Measurements from ENCODE around the gene ROBO3.

ROBO3 gene

GRCh38 chr11:124923296-124923695, 58.1 kb downstream of the ROBO3 start:
- no peak overlapping the region for H3K4me2 ChIP-seq (ENCODE audit: low read depth, low read length, poor library complexity, severe bottlenecking)
- no peaks in the 10 kb centered on the region for H3K36me3 ChIP-seq (ENCODE audit: low read length)
- H4K20me1 ChIP-seq (ENCODE audit: low read depth, low read length): no peaks in the 10 kb centered on the region
- H3K27me3 ChIP-seq (ENCODE audit: low read length): no peaks in the 10 kb centered on the region
- H3K79me2 ChIP-seq (ENCODE audit: insufficient read depth, low read length): no peaks in the 10 kb centered on the region
- no peak overlapping the region for H3K27ac ChIP-seq (ENCODE audit: low read depth, low read length)
- H3K4me3 ChIP-seq (ENCODE audit: insufficient read depth, low read length, poor library complexity, severe bottlenecking): no peak overlapping the region
- TF ChIP-seq EZH2phosphoT487 (conservative IDR thresholded peaks at IDR 0.05; ENCODE audit: low read length): no peak
- TF ChIP-seq CTCF (IDR thresholded peaks at IDR 0.05; ENCODE audit: insufficient read depth, low read length, poor library complexity, severe bottlenecking): no peak
- H2AFZ ChIP-seq (ENCODE audit: low read depth, low read length, severe bottlenecking): no peak overlapping the region
- H3F3A ChIP-seq (ENCODE audit: insufficient read depth): no peaks in the 10 kb centered on the region
- no peaks in the 10 kb centered on the region for H3K9me2 ChIP-seq (replicated peaks; ENCODE audit: insufficient read depth, low read length)
- H3K9me3 ChIP-seq (ENCODE audit: insufficient read depth, low read length): no peaks in the 10 kb centered on the region
- no peak overlapping the region for H3K9ac ChIP-seq (ENCODE audit: low read length)

- no peak overlapping the region for H3K9ac ChIP-seq (ENCODE audit: low read length)
- H3K4me3 ChIP-seq (ENCODE audit: insufficient read depth, low read length, poor library complexity, severe bottlenecking): no peak overlapping the region
- H3F3A ChIP-seq (ENCODE audit: insufficient read depth): no peaks in the 10 kb centered on the region
- H4K20me1 ChIP-seq (ENCODE audit: low read depth, low read length): no peaks in the 10 kb centered on the region
- H3K9me3 ChIP-seq (ENCODE audit: insufficient read depth, low read length): no peaks in the 10 kb centered on the region
- H3K79me2 ChIP-seq (ENCODE audit: insufficient read depth, low read length): no peaks in the 10 kb centered on the region
- no peak for TF ChIP-seq EZH2phosphoT487 (conservative IDR thresholded peaks at IDR 0.05; ENCODE audit: low read length)
- no peaks in the 10 kb centered on the region for H3K36me3 ChIP-seq (ENCODE audit: low read length)
- no peaks in the 10 kb centered on the region for H3K9me2 ChIP-seq (replicated peaks; ENCODE audit: insufficient read depth, low read length)
- H3K27me3 ChIP-seq (ENCODE audit: low read length): no peaks in the 10 kb centered on the region
- no peak overlapping the region for H2AFZ ChIP-seq (ENCODE audit: low read depth, low read length, severe bottlenecking)
- H3K4me2 ChIP-seq (ENCODE audit: low read depth, low read length, poor library complexity, severe bottlenecking): no peak overlapping the region
- no peak overlapping the region for H3K27ac ChIP-seq (ENCODE audit: low read depth, low read length)
Measured at GRCh38 chr11:124928942-124929665, 63.9 kb downstream of the ROBO3 start.

GRCh38 chr11:124930799-124931198, 65.6 kb downstream of the ROBO3 start:
- Histone ChIP-seq H3K27ac (ENCODE audit: low read depth, low read length) (no peak overlapping the region), H3K9me2 (replicated peaks; ENCODE audit: insufficient read depth, low read length) (no peaks in the 10 kb centered on the region), H3K27me3 (ENCODE audit: low read length) (no peaks in the 10 kb centered on the region), H3K4me3 (ENCODE audit: insufficient read depth, low read length, poor library complexity, severe bottlenecking) (no peak overlapping the region), H3K9me3 (ENCODE audit: insufficient read depth, low read length) (no peaks in the 10 kb centered on the region), H3K4me2 (ENCODE audit: low read depth, low read length, poor library complexity, severe bottlenecking) (no peak overlapping the region), H3K79me2 (ENCODE audit: insufficient read depth, low read length) (no peaks in the 10 kb centered on the region), H3F3A (ENCODE audit: insufficient read depth) (no peaks in the 10 kb centered on the region), H3K9ac (ENCODE audit: low read length) (no peak overlapping the region), H3K36me3 (ENCODE audit: low read length) (no peaks in the 10 kb centered on the region), H2AFZ (ENCODE audit: low read depth, low read length, severe bottlenecking) (no peak overlapping the region), H4K20me1 (ENCODE audit: low read depth, low read length) (no peaks in the 10 kb centered on the region)
- TF ChIP-seq EZH2phosphoT487 (conservative IDR thresholded peaks at IDR 0.05; ENCODE audit: low read length): no peak
- no peak for TF ChIP-seq CTCF (IDR thresholded peaks at IDR 0.05; ENCODE audit: insufficient read depth, low read length, poor library complexity, severe bottlenecking)
